KMS-11 (cell line): ENCODE data around the gene GK2.

Experiments
- H2AFZ ChIP-seq: fragments of 200-600 bp; sonication (generic); 2 replicates; pipeline ENCODE4 v1.6.1; 2016; ENCODE audit warnings: antibody characterized with exemption, mixed run types, low read depth
- H3K27ac ChIP-seq: fragments of 200-600 bp; sonication (generic); 2 replicates; pipeline ENCODE4 v1.6.1; 2016; ENCODE audit warnings: mild to moderate bottlenecking, mixed run types
- H3K27me3 ChIP-seq: fragments of 200-600 bp; sonication (generic); 2 replicates; pipeline ENCODE4 v1.6.1; 2017; ENCODE audit warnings: mild to moderate bottlenecking, low read depth, mixed run types, moderate library complexity; ENCODE audit not compliant: insufficient read depth
- H3K36me3 ChIP-seq: fragments of 200-600 bp; sonication (generic); 2 replicates; pipeline ENCODE4 v1.6.1; 2017; ENCODE audit warnings: mild to moderate bottlenecking, mixed run types; ENCODE audit not compliant: insufficient read depth
- H3K4me1 ChIP-seq: fragments of 200-600 bp; sonication (generic); 2 replicates; pipeline ENCODE4 v1.6.1; 2016; ENCODE audit warnings: mild to moderate bottlenecking, low read depth, mixed run types; ENCODE audit not compliant: poor library complexity, severe bottlenecking
- H3K4me2 ChIP-seq: fragments of 200-600 bp; sonication (generic); 2 replicates; pipeline ENCODE4 v1.7.0; 2016; ENCODE audit warnings: mild to moderate bottlenecking, mixed run types
- H3K4me3 ChIP-seq: fragments of 200-600 bp; sonication (generic); IDR thresholded peaks from 2 replicates; pipeline ENCODE4 v1.6.1; 2017; ENCODE audit warnings: low read depth, low read length, mixed read lengths; ENCODE audit not compliant: insufficient read depth
- H3K79me2 ChIP-seq: fragments of 200-600 bp; sonication (generic); 2 replicates; pipeline ENCODE4 v1.6.1; 2016; ENCODE audit warnings: low read depth, mixed run types; ENCODE audit not compliant: insufficient read depth
- H3K9ac ChIP-seq: fragments of 200-600 bp; sonication (generic); 2 replicates; pipeline ENCODE4 v1.6.1; 2016; ENCODE audit warnings: mild to moderate bottlenecking, mixed run types
- H4K20me1 ChIP-seq: fragments of 200-600 bp; sonication (generic); 2 replicates; pipeline ENCODE4 v1.6.1; 2016; ENCODE audit warnings: mild to moderate bottlenecking, mixed run types; ENCODE audit not compliant: insufficient read depth
- TF ChIP-seq, protein P1 (sequence below): fragments of 200-600 bp; sonication (generic); conservative IDR thresholded peaks from 2 replicates; pipeline ENCODE4 v1.6.1; 2017; ENCODE audit warnings: low read depth, mild to moderate bottlenecking, antibody characterized with exemption, low read length, moderate library complexity, mixed read lengths

GK2 gene

DNA sequence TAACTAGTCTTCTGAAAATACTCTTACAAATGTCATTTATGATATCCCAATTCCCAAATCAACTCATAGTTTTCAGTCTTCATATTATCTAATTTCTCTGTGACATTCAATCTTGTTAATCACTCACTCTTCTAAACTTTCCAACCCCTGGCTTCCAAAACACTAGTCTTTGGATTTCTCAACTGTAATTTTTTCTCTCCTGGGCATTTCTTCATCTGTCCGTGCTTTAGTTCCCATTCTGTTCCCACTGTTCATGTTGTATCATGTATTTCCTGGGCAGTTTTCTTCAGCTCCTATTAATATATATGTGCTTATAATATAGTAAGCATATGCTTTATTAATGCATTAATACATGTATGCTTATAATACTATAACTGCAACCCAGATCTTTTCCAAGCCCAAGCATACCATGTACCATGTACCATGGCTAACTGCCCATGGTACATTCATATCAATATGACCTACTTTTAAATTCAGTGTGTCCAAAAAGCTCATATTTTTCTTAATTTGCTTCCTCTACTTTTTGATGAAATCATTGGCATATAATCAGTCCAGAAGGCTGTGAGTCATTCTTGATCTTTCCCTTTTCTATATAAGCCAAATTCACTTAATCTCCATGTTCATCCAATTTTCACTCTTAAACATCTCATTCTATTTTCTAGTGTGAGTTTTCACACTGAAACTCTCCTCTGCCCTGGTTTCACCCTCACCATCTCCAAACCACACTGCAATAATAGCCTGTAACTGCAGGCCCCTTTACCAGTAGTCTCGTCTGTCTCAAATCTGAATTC, 21.3 kb upstream of the GK2 start:
- no peak overlapping the region for H2AFZ ChIP-seq
- H4K20me1 ChIP-seq, result no peaks in the 10 kb centered on the region
- H3K4me2 ChIP-seq, result no peak overlapping the region
- TF ChIP-seq, protein P1, sequence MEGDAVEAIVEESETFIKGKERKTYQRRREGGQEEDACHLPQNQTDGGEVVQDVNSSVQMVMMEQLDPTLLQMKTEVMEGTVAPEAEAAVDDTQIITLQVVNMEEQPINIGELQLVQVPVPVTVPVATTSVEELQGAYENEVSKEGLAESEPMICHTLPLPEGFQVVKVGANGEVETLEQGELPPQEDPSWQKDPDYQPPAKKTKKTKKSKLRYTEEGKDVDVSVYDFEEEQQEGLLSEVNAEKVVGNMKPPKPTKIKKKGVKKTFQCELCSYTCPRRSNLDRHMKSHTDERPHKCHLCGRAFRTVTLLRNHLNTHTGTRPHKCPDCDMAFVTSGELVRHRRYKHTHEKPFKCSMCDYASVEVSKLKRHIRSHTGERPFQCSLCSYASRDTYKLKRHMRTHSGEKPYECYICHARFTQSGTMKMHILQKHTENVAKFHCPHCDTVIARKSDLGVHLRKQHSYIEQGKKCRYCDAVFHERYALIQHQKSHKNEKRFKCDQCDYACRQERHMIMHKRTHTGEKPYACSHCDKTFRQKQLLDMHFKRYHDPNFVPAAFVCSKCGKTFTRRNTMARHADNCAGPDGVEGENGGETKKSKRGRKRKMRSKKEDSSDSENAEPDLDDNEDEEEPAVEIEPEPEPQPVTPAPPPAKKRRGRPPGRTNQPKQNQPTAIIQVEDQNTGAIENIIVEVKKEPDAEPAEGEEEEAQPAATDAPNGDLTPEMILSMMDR, result no peak
- H3K9ac ChIP-seq, result no peak overlapping the region
- H3K79me2 ChIP-seq, result no peaks in the 10 kb centered on the region
- no peaks in the 10 kb centered on the region for H3K36me3 ChIP-seq
- H3K4me1 ChIP-seq, result no peaks in the 10 kb centered on the region
- no peak overlapping the region for H3K27ac ChIP-seq
- no peak overlapping the region for H3K4me3 ChIP-seq
- no peaks in the 10 kb centered on the region for H3K27me3 ChIP-seq

- Histone ChIP-seq H3K4me3 (no peak overlapping the region), H3K36me3 (no peaks in the 10 kb centered on the region), H4K20me1 (no peaks in the 10 kb centered on the region), H3K9ac (no peak overlapping the region), H3K27ac (no peak overlapping the region), H3K27me3 (no peaks in the 10 kb centered on the region), H3K4me1 (no peaks in the 10 kb centered on the region), H2AFZ (no peak overlapping the region), H3K4me2 (no peak overlapping the region), H3K79me2 (no peaks in the 10 kb centered on the region)
- TF ChIP-seq, protein P1, result no peak
These were observed 19.0 kb upstream of the GK2 start for GRCh38 chr4:79426989-79427388.

GRCh38 chr4:79425586-79425985, 17.6 kb upstream of the GK2 start:
- H4K20me1 ChIP-seq, result no peaks in the 10 kb centered on the region
- TF ChIP-seq, protein P1, result no peak
- no peak overlapping the region for H3K9ac ChIP-seq
- no peak overlapping the region for H3K4me3 ChIP-seq
- H3K27me3 ChIP-seq, result no peaks in the 10 kb centered on the region
- no peaks in the 10 kb centered on the region for H3K36me3 ChIP-seq
- H3K4me2 ChIP-seq, result no peak overlapping the region
- H3K79me2 ChIP-seq, result no peaks in the 10 kb centered on the region
- H2AFZ ChIP-seq, result no peak overlapping the region
- H3K4me1 ChIP-seq, result no peaks in the 10 kb centered on the region
- no peak overlapping the region for H3K27ac ChIP-seq

GRCh38 chr4:79421483-79421882, 13.5 kb upstream of the GK2 start:
- no peak overlapping the region for H3K4me2 ChIP-seq
- H3K9ac ChIP-seq, result no peak overlapping the region
- no peaks in the 10 kb centered on the region for H3K27me3 ChIP-seq
- no peak overlapping the region for H2AFZ ChIP-seq
- no peaks in the 10 kb centered on the region for H3K4me1 ChIP-seq
- H3K36me3 ChIP-seq, result no peaks in the 10 kb centered on the region
- no peak overlapping the region for H3K27ac ChIP-seq
- no peaks in the 10 kb centered on the region for H4K20me1 ChIP-seq
- no peaks in the 10 kb centered on the region for H3K79me2 ChIP-seq
- H3K4me3 ChIP-seq, result no peak overlapping the region
- TF ChIP-seq, protein P1, result no peak
